RWPE1 (cell line): ENCODE measurements around the gene PBX3.

Source experiments
- CTCF ChIA-PET: fragments of 350-600 bp; sonication (Branson Sonifier 250); formaldehyde crosslinking; extraction: SDS; loops from one replicate; lab custom pipeline; 2021; lab: Yijun Ruan, JAX
- POLR2A ChIA-PET: fragments of 400-600 bp; formaldehyde crosslinking; extraction: SDS; loops from one replicate; lab custom pipeline; 2020; ENCODE audit warnings: antibody characterized with exemption; ENCODE audit not compliant: low non-redundant PET; lab: Yijun Ruan, JAX
- DNase-seq: peaks from one replicate; pipeline ENCODE4 v3.0.0; 2012; ENCODE audit warnings: low spot score
- H3K27ac ChIP-seq: fragments of 450-650 bp; 2 replicates; pipeline ENCODE4 v1.5.1; 2017
- TF ChIP-seq, protein P1 (sequence below): fragments of 450-650 bp; conservative IDR thresholded peaks from 2 replicates; pipeline ENCODE4 v1.5.1; 2017; ENCODE audit warnings: low read depth, mild to moderate bottlenecking

Gene PBX3

DNA sequence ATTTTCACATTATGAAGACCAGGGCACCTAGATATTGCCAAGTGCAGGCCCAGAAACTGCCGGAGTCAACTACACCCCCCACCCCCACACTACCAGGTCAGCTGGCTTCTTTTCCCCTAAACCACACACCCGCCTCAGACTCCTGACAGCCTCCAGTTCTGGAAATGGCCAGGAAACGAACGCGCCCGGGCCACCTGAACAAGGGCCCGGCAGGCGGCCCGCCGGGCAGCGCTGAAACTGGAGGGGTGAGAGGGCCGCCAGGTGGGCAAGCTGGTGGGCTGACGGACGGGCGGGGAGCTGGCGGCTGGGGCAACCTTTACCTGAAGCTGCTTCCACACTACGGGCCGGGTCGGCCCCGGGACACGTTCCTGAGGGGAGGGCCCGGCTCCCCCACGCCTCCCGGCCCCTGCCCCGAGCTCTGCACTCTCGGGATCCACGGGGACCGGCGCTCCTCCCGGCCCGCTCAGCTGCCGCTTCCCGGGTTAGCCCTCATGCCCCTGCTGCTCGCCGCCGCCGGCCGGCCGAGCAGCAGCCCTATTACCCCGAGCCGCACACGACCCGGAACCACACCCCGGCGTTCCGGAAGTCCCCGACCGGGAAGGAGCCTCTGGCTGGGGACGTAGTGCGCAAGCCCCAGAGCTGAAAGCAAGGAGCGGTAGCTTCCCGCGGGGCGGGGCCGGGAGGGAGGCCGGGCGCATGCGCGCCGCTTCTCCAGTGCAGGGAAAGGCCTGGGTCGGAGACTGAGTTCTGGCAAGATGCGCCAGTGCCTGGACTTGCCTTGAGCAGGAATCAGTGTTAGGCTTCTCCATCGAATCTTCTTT, 40.3 kb upstream of the PBX3 start, which contains the start of gene MAPKAP1:
MAPKAP1 (minus strand) TSS at position 558 of the 821 bp plus-strand sequence. CDS start 34,634 bp downstream, outside the sequence.
- ChIA-PET POLR2A (interaction anchor here (0.6 to 1.5 kb wide), 5 partner anchors 39 to 647 kb away, joined by 3 to 4 read pairs (median 3); no protein-coding TSS in a partner anchor), CTCF (interaction anchor here (0.6 to 1.0 kb wide), 4 partner anchors 13 to 299 kb away, joined by 3 to 4 read pairs (median 3); no protein-coding TSS in a partner anchor)
- TF ChIP-seq, protein P1, sequence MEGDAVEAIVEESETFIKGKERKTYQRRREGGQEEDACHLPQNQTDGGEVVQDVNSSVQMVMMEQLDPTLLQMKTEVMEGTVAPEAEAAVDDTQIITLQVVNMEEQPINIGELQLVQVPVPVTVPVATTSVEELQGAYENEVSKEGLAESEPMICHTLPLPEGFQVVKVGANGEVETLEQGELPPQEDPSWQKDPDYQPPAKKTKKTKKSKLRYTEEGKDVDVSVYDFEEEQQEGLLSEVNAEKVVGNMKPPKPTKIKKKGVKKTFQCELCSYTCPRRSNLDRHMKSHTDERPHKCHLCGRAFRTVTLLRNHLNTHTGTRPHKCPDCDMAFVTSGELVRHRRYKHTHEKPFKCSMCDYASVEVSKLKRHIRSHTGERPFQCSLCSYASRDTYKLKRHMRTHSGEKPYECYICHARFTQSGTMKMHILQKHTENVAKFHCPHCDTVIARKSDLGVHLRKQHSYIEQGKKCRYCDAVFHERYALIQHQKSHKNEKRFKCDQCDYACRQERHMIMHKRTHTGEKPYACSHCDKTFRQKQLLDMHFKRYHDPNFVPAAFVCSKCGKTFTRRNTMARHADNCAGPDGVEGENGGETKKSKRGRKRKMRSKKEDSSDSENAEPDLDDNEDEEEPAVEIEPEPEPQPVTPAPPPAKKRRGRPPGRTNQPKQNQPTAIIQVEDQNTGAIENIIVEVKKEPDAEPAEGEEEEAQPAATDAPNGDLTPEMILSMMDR = no peak
- H3K27ac ChIP-seq = peak within 1 kb of the TSS; percentile 73
- DNase-seq = peak; percentile 100

- CTCF ChIA-PET = interaction anchor here (0.8 to 1.0 kb wide), 2 partner anchors 12 to 149 kb away, joined by 3 to 4 read pairs; no protein-coding TSS in a partner anchor
- POLR2A ChIA-PET = interaction anchor here (1.5 kb wide), 1 partner anchor 38 kb away, joined by 4 read pairs; no protein-coding TSS in a partner anchor
- no peak for DNase-seq
- TF ChIP-seq, protein P1 = no peak
- H3K27ac ChIP-seq = peak overlapping the region; percentile 73
Observed at GRCh38 chr9:125707472-125707804, 39.7 kb upstream of the PBX3 start.

- no peak overlapping the region for H3K27ac ChIP-seq
- TF ChIP-seq, protein P1 = no peak
- no peak for DNase-seq
- CTCF ChIA-PET = interaction anchor here (0.6 kb wide), 1 partner anchor 168 kb away, joined by 3 read pairs; no protein-coding TSS in a partner anchor
- POLR2A ChIA-PET = no interaction called here
Observed at GRCh38 chr9:125726456-125727132, 20.6 kb upstream of the PBX3 start.

- no peak overlapping the region for H3K27ac ChIP-seq
- TF ChIP-seq, protein P1 = no peak
- POLR2A ChIA-PET = no interaction called here
- CTCF ChIA-PET = interaction anchor here (0.6 kb wide), 1 partner anchor 171 kb away, joined by 3 read pairs; no protein-coding TSS in a partner anchor
- no peak for DNase-seq
Observed at GRCh38 chr9:125730168-125730567, 17.0 kb upstream of the PBX3 start.

DNA sequence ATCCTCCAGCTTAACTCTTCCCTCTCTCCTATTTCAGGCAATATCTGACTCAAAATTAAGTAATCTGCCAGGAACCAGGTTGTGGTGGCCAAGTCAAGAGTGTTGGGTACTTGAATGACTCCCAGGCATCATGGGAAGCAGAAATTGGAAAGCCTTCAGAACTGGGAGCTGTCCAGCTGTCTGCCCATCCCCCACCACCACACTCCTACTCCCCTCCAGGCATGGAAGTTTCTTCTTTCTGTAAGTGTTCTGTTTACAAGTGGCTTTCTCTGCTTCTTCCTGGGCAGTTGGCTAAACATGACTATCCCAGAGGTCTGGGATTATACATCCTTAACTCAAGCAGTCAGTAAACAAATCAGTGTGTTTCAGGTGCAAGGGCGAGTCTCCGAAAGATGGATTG, 14.6 kb upstream of the PBX3 start:
- CTCF ChIA-PET = interaction anchor here (0.7 kb wide), 1 partner anchor 325 kb away, joined by 4 read pairs; no protein-coding TSS in a partner anchor
- no peak for DNase-seq
- H3K27ac ChIP-seq = no peak overlapping the region
- TF ChIP-seq, protein P1 = no peak
- POLR2A ChIA-PET = no interaction called here

- H3K27ac ChIP-seq = no peak overlapping the region
- ChIA-PET CTCF (interaction anchor here (0.5 to 0.9 kb wide), 2 partner anchors 20 to 120 kb away, joined by 4 to 9 read pairs; no protein-coding TSS in a partner anchor), POLR2A (interaction anchor here (0.6 kb wide), 1 partner anchor 355 kb away, joined by 3 read pairs; no protein-coding TSS in a partner anchor)
- TF ChIP-seq, protein P1 = no peak
- DNase-seq = no peak
Observed at GRCh38 chr9:125739436-125739835, 7.7 kb upstream of the PBX3 start.
